ENCODE data around the gene AMOTL2. TPM values are rescaled to one million over a fixed set of nuclear protein-coding genes. Genes with fewer than 3 reads are reported as not detected.

The AMOTL2 gene
- 47.6 to 53.6 TPM (median 51.1 TPM) in 5 replicates for total RNA-seq (2022; extraction: Qiagen RNA extraction)

GRCh38 chr3:134374105-134374790, at the start of gene AMOTL2:
Gene AMOTL2 (minus strand): TSS chr3:134374447. CDS start chr3:134371433, 3,014 bp downstream.

Other genes with a start within 250 kb of the AMOTL2 start
- gene RYK, start 123.6 kb downstream of the AMOTL2 start, total RNA-seq (2022; extraction: Qiagen RNA extraction): 25.3 to 28.8 TPM (median 26.8 TPM) in 5 replicates
- gene ANAPC13, start 111.5 kb upstream of the AMOTL2 start, total RNA-seq (2022; extraction: Qiagen RNA extraction): 45.5 to 51.8 TPM (median 46.1 TPM) in 5 replicates
- 12.0 to 16.2 TPM (median 12.9 TPM) in 5 replicates for gene CEP63, start 111.6 kb upstream of the AMOTL2 start, total RNA-seq (2022; extraction: Qiagen RNA extraction)

Data from A549 treated with AZD2906 at 1 μM for 4 hours (cell line).